DMS153 treated with DMSO at 0.1 percent for 48 hours (cell line): ENCODE results near the gene S1PR1.

Experiments
- DNase-seq: peaks from one replicate; lab custom pipeline; 2025; ENCODE audit not compliant: unreplicated experiment; lab: John Stamatoyannopoulos, UW

S1PR1 gene

DNA sequence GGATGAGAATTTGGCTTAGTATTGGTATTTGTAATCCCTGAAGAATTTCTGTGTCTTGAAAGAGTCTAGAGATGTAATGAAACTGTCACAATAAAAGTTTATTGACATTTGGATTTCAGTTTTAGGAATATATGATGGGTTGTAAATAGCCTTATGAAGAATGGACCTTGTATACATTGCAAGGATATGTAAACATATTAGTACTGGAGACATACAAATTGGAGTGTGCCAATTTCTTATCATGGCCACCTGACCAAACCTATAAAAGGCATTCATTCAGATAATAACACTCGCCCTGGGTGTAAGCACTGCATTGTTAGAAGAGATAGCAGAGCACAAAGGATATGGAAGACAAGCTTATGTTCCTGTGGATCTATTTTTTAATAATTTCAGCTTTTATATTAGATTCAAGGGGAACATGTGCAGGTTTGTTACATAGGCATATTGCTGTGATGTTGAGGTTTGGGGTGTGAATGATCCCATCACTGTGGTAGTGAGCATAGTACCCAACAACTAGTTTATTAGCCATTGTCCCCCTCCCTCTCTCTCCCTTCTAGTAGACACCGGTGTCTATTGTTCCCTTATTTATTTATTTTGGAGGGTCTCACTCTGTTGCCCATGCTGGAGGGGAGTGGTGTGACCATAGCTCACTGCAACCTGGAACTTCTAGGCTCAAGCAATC lies 8.6 kb downstream of the S1PR1 start:
- no peak for DNase-seq

DNA sequence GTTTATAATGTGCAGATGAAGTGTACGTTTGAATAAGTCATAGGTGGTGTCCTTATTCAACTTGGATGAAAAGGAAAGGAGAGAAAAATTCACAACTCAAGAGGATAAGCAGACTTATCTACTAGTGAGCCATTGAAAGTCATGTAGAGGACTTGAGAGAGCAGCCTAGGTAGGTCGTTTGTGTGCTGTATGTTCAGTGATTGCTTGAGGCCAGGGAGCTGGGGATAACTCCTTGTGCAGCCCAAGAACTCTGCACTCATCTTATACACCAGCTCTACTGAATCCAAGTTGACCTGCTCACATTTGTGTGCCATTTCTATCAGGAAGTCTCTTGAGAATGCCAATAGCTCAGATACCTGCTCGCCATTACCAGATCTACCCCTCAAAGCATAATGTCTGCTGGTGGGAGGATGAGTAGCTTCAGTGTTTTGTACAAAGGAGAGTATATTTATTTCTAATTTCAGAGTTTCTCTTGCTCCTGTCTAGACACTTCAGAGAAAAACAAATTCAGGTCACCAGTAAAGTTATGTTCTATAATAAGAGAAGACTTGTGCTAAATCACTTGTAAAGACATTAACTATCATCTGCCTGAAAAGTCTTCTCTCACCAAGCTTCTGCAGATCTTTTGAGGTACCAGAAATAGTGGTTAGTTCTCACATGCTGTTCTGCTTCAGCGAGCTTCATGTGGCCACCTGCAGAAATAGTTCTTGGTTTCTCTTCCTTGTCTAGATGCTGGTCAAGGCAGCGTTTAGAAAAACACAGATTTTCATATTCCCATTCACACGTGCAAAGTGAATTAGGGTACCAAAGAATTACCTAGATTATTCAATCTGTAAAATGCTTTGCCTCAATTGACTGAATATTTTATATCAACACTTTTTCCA lies 10.8 kb downstream of the S1PR1 start:
- no peak for DNase-seq

DNA sequence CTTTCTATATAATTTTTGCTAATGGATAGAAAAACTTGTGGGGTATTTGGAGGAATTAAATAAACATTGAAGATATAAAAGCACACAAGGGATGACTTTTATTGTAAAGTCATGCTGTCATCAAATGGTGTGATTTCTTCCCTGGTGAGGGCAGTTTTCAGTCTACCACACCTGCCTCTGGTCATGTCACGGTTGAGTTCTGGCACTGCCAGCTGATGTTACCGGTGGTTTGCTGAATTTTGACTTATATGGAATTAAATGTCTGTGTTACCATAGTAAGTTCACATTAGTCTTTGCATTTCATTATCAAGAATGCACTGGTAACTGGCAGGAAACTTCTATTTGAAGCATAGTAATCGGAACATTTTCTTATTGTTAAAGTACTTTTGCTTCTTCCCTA lies 13.4 kb downstream of the S1PR1 start:
- DNase-seq = no peak

DNA sequence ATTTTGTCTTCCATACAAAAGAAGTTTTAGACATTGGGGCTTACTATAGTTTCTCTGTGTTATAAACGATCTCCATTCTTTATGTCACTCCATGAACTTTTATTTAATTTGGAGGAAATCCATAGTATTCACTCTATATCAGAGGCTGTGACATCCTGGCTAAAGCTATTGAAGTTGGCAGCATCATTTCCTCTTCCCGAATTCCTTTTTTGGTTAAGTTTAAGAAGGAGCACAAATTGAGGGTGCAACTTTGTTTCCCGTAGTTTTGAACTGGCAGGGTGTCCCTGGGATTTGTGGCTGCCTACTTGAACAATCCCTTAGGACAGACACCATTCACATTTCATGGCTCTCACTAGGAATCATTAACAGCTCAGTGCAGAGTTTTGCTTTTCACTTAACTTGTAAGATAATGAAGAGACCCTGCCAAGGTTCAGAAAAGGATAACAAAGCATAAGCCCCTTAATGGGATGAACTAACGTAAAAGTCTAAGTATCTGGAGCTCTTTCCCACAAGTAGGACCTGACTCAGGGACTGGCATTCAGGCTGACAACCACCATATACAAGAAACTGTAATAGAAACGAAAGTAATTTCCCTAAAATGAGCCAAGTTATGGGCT lies 13.9 kb downstream of the S1PR1 start:
- no peak for DNase-seq

DNA sequence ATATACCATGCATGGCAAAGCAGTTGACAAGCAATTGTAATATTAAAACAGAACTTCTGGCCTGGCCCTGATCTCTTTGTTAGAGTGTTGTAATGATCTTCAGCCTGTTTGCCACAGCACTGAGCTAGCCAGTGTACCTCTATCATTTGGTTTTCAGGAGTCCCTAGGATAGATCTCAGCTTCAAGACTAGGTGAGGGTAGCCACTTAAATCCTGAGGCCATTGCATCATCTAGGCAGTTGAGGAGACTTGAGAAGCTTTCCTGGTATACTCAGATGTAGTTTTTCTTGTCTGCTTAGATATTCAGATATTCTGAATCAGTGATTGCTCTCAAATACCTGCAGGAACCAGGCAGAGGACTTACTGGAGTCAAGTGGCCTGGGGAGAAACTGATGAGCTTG lies 14.7 kb downstream of the S1PR1 start:
- DNase-seq = no peak

DNA sequence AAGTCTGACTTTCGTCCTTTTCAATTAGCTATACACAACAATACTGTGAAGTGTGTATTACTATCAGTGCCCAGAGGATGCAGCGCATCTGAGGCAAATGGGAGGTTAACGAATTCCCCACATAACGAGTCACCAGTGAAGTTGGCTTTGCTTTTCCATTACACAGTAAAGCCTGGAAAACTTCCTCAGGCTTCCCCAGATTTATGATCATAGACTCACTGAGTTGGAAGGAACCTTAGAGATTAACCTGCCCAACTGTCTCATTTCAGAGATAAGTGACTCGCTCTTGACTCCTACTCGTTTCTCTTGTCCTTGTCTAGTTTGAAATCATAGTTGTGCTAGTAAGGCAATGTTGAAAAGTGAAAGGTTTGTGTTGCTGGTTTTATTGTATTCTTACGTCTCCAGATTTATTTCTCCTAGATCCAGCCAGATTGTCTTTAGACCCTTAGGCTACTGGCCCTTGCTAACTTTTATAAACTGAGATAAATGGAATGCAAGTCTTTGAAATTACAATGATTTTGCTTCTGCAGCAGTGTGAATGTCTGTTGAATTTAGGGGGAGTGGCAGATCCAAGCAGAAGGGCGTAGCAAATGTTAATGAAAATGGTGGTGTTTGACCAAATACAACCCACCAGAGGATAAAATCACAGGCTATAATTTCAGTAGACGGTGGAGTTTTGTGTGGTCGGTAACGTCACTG lies 17.3 kb downstream of the S1PR1 start:
- DNase-seq = no peak

DNA sequence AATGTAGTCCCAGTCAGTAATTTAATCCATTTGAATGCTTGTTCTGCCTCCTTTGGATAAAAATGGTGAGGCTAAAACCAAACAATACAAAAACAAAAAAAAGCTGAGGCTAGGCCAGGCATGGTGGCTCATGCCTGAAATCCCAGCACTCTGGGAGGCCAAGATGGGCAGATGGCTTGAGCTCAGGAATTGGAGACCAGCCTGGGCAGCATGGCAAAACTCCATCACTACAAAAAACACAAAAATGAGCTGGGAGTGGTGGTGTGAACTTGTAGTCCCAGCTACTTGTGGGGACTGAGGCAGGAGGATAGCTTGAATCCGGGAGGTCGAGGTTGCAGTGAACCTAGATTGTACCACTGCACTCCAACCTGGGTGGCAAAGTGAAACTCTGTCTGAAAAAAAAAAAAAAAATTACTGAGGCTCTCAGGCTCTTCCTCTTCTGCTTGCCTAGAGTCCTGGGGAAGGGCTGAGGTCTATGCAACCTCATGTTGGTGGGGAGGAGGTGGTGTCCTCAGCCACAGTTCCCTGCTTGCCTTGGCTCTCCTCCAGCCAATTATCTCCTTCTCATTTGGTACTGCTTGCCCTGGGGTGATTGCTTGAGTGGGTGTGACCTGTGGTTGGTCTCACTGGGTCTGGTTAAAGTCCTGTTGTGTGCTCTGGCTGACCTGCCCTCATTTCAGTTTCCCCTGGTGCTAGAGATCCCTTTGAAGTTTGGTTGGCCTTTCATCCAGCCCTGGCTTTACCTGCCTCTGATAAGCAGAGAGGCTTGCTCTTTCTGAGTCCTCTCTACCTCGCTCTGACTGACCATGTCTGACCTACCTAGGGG lies 20.9 kb downstream of the S1PR1 start:
- DNase-seq = no peak

DNA sequence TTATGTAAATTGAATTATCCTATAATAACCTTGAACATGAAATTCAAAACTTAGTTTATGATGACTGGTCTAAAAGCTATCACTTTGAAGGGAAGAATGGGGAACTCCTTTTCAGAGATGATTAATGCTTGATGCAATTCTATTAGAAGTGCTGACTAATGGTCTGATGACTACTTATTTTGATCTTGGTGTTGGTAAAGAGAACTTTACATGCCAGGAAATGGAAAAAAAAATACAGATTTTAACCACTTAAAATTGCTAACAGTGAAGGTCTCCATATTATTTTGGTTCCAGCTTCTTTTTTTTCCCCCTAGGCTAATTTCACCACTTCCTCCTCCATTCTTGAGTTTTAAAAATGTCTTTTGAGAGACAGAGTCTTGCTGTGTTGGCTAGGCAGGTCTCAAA lies 22.9 kb downstream of the S1PR1 start:
- DNase-seq = no peak

DNA sequence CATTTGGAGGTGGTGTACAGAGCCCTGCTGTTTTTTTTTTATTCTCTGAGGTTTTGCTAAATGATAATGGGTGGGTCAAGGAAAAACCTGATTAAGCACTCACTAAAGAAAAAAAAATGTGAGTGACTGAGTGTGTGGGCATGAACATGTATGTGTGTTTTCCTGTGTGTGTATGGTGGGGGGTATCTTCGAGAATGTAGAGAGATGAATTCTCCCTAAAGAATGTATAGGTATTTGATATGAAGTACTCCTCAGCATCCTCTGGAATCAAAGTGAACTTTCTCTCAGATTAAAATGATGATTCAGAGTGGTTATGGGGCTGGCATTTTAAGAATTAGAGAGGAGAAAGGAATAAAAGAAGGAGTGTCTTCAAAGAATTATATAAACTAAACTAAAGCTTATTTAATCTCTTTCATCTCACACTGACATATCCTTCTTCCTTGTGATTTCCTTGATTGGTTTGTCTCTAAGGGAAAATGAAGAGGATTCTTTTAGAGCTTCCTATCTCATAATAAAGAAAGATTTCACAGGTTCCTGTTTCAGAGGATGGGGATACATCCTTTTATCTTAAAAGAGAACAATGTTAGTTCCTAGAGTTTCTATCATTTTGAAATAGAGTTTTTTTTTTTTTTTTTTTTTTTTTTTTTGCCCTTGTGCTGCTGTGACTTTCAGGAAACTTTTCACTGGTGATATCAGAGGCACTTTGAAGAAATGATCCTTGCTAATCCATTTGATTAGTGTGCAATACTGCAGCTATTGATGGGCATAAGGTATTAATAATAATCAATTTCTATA lies 23.9 kb downstream of the S1PR1 start:
- DNase-seq = no peak

DNA sequence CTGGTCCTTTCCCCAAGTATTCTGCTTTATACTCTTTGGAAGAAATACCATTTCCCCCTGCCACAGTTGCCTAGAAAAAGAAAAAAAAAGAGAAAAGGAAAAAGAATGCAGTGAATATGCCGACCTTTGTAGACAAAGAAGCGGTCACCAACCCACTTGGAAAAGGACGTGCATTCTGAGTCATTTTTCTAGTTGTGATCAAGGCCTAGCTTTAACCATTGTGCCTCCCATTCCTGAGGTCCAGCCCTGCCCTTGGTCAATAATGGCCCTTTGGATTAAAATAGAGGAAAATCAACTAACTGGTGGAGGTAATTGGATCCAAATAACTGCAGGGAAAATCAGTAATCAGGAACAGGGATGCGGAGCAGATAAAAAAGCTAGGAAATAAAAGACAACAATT lies 24.8 kb downstream of the S1PR1 start:
- DNase-seq = no peak

DNA sequence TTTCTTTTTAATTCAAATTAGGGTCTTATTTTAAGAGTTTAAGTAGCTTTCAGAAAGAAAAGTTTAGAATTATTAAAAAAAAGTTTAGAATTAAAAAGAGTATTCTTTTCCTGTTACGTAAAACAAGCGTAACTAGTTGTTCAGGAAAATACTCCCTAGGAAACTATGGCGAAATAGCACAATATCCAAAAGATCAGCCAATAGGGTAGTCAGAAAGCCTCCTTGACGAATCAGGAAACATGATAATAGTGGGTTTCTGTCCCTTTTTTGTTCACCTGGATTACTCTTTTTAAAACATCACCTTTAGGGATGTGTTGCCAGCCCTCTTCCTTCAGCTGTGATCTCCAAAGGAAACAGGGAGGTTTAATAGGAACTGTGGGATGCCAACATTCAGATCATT lies 25.2 kb downstream of the S1PR1 start:
- no peak for DNase-seq

DNA sequence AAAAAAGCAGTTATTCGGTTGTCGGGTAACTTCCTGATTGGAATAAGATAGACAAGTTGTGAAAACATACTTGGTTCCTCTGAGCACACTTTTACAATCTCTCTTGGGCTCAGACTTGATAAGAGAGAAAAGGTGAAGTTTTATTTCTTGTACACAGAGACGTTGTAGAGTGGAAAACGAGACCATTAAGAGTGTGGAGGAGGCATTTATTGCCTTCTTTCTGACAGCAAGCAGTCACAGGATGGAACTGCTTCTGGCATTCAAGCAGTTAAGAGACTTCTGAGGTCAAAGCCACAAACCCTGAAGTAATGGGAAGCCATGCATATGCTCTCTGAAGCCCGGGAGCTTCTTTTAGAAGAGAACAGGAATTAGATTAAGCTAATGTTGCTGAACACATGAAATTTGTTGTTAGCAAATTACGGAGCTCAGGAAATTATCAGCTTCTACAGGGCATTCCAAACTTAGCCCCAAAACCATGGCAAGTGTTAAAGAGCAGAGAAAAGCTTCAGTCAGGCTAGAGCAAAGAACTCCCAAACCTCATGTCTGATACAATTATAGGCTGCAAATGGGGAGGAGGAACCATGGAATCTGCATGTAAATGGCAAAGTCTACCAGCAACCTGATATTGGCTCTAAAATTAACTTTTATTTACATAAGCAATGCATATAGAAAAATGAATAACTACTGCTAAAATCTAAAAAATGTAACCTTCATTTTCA lies 26.0 kb downstream of the S1PR1 start:
- DNase-seq = no peak

DNA sequence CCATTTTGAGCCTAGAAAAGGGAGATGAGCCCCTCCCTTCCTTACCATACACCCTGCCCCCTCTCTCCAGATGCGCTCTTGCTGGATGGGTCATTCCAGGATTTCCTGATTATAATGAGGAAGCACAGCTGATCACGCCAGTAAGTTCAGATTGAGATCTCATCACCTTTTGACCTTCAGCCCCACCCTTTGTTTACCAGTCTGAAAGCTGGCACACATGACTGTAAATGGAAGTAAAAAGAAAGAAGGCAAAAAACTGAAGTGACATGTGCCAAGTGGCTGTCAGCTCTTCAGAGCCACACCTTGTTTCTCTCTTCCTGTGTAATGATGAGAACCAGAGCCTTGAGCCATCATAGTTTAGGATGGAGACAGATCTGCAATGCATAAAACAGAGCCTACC lies 27.9 kb downstream of the S1PR1 start:
- no peak for DNase-seq

DNA sequence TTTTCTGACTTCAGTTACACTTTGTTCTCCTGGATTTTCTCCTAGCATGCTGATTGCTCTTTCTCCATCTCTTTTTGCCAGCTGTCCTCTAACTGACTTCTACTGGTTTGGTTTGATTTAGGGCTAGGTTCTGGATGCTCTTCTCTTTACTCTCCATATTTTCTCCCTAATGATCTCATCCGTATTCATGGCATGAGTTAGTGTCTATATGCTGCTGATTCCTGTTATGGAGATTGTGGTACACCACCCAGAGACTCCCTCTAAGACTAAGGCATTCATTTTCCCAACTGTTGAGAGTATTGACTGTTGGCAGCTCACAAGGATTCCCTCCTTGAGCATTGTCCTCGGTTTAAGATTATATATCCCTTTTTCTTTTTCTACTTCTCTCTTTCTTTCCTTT lies 28.9 kb downstream of the S1PR1 start:
- DNase-seq = no peak

DNA sequence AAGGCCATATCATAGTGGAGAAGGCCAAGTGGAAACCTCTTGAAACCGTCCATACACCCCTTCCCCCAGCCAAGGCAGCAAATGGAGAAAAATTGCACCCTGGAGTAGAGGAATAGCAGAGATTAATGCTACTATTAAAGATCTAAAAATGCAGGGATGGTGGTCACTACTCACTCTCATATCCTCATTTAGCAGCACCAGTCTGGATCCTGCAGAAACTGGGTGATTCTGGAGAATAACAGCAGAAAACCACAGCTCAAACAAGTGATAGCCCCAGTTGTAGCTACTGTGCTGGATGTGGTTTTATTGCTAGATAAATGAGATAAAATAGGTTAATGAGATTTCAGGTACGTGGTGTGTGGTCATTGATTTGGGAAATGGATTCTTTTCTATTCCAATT lies 30.3 kb downstream of the S1PR1 start:
- DNase-seq = no peak

DNA sequence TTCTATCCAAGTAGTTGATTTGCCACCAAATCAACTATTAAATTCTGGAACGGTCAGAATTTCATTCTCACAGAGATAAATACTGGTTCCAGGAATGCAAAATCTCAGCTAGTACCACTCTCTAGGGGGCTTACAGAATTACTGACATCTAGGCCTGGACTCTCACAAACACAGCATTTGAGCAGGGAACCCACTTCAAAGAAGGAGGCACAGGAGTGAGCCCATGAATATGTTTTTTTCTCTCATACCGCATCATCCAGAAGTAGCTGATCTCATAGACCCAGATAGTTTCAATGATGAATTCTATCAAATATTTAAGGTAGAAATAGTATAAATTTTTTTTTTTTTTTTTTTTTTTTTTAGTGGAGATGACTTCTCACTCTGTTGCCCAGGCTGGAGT lies 32.1 kb downstream of the S1PR1 start:
- DNase-seq = no peak

DNA sequence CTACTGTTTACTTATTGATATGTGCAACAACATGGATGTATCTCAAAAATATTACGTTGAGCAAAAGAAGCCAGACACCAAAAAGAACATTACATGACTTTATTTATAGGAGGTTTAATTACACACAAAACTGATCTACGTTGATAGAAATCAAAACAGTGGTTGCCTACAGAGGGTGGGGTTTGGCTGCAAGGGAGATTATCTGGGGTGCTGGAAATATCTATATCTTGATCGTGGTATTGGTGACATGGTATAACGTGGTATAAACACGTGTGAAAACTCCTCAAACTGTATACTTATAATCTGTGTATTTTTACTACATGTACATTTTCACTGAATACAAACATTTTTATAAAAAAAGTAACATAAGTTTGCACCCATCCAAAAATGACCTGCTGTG lies 38.9 kb downstream of the S1PR1 start:
- DNase-seq = no peak

DNA sequence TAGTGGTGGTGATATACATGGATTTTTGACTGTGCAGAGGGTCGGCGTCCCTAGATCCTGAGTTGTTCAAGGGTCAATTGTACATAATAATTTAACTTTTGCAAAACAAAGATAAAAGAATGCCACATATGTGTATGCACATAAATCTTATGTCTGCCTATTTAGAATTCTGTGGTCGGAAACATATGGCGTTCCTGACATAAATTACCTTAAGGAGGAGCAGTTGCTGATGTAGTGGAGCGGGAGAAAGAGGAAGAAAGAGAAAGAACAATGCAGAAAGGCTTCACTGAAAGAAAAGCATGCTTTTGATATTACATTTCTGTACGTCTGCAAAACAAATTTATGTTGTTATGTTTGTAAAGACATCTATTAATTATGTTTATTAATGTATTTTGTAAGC lies 40.0 kb downstream of the S1PR1 start:
- DNase-seq = no peak

DNA sequence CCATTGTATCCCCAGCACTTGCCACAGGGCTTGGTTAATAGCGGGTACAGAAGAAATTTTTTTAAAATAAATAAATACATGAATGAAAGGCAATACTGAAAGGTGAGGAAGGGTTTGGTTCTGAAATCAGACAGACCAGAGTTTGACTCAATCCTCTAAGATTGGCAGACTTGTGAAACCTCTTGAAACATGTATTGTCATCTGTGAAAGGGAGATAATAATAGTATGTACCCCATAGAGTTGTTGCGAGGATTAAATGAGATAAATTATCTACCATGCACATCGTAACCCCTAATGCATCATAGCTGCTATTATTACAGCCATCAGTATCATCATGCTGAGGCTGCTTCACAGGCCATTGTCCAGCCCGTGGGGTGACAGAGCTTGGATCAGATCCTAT lies 41.4 kb downstream of the S1PR1 start:
- DNase-seq = no peak
